NB4 (cell line): Measurements from ENCODE around the gene MALRD1.

Experiments
- DNase-seq: peaks from one replicate; pipeline ENCODE4 v3.0.0; 2010; ENCODE audit warnings: low read depth
- H3K4me3 ChIP-seq: one replicate; pipeline ENCODE4 v1.5.1; 2011; ENCODE audit warnings: mild to moderate bottlenecking, low read depth, low read length, moderate library complexity
- CTCF ChIP-seq: IDR thresholded peaks from one replicate; pipeline ENCODE4 v1.5.1; 2012; ENCODE audit warnings: low read depth, low read length
- MAX ChIP-seq: IDR thresholded peaks from 2 replicates; pipeline ENCODE4 v1.6.1; 2011; ENCODE audit warnings: low read depth, low read length
- MYC ChIP-seq: IDR thresholded peaks from 2 replicates; pipeline ENCODE4 v1.6.1; 2011; ENCODE audit warnings: low read depth, low read length
- POLR2A ChIP-seq: IDR thresholded peaks from 2 replicates; pipeline ENCODE4 v1.6.1; 2011; ENCODE audit warnings: mild to moderate bottlenecking; ENCODE audit not compliant: insufficient read length; ENCODE audit errors: extremely low read depth

MALRD1 gene

GRCh38 chr10:19048489-19048888 lies at the start of gene MALRD1:
Gene MALRD1, plus strand, starts transcription at chr10:19048801. Its CDS starts 138 bp downstream, at chr10:19048939.
- H3K4me3 ChIP-seq: no peak within 1 kb of the TSS
- TF ChIP-seq MAX: no peak
- TF ChIP-seq CTCF: no peak
- TF ChIP-seq POLR2A: no peak
- no peak for TF ChIP-seq MYC
- no peak for DNase-seq

- TF ChIP-seq MYC (no peak), CTCF (no peak), MAX (no peak), POLR2A (no peak)
- no peak for DNase-seq
- no peak overlapping the region for H3K4me3 ChIP-seq
These were observed 45.3 kb upstream of the MALRD1 start for GRCh38 chr10:19003341-19003740.

GRCh38 chr10:19012111-19012510 lies 36.5 kb upstream of the MALRD1 start:
- no peak overlapping the region for H3K4me3 ChIP-seq
- DNase-seq: no peak
- no peak for TF ChIP-seq POLR2A
- no peak for TF ChIP-seq MYC
- no peak for TF ChIP-seq CTCF
- no peak for TF ChIP-seq MAX

GRCh38 chr10:19014034-19014433 lies 34.6 kb upstream of the MALRD1 start:
- H3K4me3 ChIP-seq: no peak overlapping the region
- TF ChIP-seq MYC (no peak), POLR2A (no peak), CTCF (no peak), MAX (no peak)
- DNase-seq: no peak

- DNase-seq: no peak
- no peak for TF ChIP-seq CTCF
- TF ChIP-seq POLR2A: no peak
- no peak for TF ChIP-seq MYC
- TF ChIP-seq MAX: no peak
- H3K4me3 ChIP-seq: no peak overlapping the region
These were observed 34.1 kb upstream of the MALRD1 start for GRCh38 chr10:19014498-19014897.

GRCh38 chr10:19017116-19017890 lies 31.3 kb upstream of the MALRD1 start:
- TF ChIP-seq MYC (no peak), CTCF (no peak), POLR2A (no peak)
- DNase-seq: no peak
- no peak overlapping the region for H3K4me3 ChIP-seq
